22Rv1 (cell line): ENCODE results near the gene LTBP1.

Experiments
- CTCF ChIP-seq: fragments of 450-650 bp; IDR thresholded peaks from 2 replicates; pipeline ENCODE4 v1.5.1; 2017; ENCODE audit warnings: mild to moderate bottlenecking
- ZFX ChIP-seq: fragments of 450-650 bp; IDR thresholded peaks from 2 replicates; pipeline ENCODE4 v1.6.1; 2017; ENCODE audit warnings: antibody characterized with exemption, borderline replicate concordance

GRCh38 chr2:33343387-33343895, 396.7 kb downstream of the LTBP1 start:
- no peak for TF ChIP-seq CTCF
- TF ChIP-seq ZFX, result no peak
